ENCODE measurements around the gene PKN2.

The PKN2 gene

DNA sequence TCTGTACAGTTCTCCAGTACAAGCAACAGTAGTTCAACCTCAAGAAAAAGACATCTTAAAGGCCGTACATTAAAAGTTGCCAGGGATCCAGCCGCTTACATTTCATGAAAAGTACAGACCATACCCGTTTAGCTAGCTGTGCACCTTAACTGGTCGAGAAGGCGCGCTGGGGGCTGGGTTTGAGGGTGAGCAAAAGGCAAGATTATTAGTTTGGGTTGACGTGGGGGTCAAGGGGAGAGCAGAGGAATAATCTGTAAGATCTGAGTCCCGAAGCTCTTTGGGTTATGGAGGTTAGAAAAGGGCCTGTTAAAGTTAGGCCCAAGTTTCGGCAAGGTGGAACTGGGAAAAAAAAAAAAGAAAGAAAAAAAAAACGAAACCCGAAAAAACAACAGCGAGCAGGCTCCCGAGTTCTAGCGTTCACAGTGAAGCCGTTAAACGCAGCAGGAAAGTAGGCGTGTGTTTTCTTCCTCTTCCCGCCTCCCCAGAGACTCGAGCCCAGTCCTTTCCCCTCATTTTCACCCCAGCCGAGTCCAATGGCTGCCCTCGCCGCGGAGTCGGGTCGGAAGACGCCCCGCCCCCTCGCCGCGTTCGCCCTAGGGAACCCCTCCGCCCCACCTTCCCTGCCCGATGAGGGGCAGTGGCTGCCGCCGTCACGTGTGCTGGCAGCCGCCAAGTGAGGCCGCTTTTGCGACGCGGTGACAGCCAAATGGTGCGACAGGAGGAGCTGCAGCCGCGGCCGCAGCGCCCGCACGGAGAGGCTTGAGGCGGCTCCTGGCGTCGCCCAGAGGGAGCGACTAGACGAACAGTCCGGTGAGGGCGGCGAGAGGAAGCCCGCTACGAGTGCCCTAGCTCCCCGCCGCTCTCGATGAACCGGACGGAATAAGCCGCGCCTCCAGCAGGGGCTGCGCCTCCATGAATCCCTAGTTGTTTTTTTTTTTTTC, at the start of gene PKN2:
Gene PKN2 (plus strand): TSS at position 733 of the 941 bp plus-strand sequence. CDS start 308 bp downstream, outside the sequence.
- in situ Hi-C loops (cut with MboI; ENCODE audit: low sequenced_read_pairs) = no loop called here

DNA sequence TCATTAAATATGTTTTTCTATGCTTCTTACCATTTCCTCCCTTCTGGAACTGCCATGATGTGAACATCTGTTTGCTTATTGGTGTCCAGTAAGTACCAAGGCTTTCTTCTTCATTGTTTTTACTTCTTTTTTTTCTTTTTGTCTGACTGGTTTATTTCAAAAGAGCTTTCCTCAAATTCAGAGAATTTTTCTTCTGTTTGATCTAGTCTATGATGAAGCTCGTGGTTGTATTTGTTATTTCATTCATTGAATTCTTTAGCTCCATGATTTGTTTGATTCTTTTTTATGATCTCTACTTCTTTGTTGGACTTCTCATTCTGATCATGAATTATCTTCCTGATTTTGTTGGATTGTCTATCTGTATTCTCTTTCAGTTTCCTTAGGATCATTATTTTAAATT, 49.5 kb upstream of the PKN2 start:
- in situ Hi-C loops (cut with MboI; ENCODE audit: low sequenced_read_pairs) = no loop called here

DNA sequence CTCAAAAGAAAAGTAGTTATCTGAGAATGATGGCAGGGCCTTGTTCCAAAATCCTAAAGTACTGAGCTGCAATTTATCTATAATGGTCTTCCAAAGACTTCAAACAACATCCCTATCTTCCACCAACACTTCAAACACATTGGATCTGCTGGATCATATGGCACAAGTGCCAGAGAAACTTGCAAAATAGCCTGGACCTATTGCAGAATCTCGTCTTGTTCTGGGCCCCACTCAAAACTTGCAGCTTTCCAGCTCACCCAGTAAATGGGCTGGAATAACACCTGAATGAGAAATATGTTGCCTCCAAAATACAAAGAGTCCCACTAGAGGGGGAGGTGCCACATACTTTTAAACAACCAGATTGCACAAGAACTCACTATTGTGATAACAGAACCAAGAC, 44.0 kb upstream of the PKN2 start:
- in situ Hi-C loops (cut with MboI; ENCODE audit: low sequenced_read_pairs) = no loop called here

DNA sequence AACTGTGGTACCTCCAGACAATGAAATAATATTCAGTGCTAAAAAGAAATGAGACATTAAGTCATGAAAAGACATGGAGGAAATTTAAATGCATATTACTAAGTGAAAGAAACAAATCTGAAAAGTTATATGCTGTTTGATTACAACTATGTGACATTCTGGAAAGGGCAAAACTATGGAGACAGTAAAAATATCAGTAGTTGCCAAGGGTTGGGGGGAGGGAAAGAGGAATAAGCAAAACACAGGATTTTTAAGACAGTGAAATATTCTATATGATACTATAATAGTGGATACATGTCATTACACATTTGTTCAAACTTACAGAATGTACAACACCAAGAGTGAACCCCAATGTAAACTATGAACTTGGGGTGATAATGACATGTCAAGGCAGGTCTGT, 38.2 kb upstream of the PKN2 start:
- in situ Hi-C loops (cut with MboI; ENCODE audit: low sequenced_read_pairs) = no loop called here

DNA sequence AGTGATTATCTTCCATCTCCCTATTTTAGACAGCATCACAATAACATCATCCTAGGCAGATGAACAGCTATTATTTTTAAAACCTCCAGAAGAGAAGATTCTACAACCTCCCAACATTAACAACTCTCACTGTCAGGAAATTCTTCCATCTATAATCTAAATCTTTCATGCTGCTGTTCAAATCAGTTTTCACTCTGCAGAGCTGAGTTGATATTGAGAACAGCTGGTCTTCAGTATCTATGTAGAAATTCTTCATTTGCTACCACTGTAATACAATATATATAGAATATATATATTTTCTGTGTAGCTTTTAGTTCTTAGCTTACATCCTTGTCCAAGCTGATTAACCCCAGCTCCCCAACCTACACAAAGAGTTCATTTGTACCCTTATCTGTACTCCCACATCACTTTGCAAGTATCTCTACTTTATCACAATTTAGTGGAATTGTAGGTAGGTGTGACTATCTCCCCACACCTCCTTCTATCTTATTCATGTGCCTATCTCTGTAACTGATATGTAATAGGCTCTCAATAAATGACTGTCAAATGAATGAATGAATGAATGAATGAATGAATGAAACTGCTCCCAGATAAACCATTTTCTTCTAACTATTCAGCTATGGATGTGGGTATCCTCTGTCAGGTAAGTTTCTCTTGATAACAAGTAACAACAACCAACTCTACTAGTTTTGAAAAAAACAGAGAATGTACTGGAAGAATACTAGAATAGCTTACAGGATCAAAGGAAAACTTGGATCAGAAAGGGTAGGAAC, 37.4 kb upstream of the PKN2 start:
- in situ Hi-C loops (cut with MboI; ENCODE audit: low sequenced_read_pairs) = no loop called here

DNA sequence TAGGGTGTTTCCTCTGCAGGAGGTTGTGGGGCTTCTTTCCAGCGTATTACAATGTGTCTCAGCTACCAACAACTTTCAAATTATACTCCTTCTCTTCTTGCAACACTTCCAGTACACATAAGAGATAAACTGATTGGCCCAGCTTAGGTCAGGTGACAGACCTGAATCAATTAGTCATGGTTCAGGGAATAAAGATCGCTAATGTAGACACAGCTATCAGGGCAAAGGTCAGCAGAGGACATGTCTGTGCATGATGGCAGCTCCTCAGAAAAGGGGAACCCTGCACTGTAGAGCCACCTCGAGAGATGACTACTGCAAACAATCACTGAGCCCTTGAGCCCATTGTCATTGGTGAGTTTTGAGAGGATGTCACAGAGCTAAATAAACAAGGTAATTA, 36.8 kb upstream of the PKN2 start:
- in situ Hi-C loops (cut with MboI; ENCODE audit: low sequenced_read_pairs) = no loop called here

DNA sequence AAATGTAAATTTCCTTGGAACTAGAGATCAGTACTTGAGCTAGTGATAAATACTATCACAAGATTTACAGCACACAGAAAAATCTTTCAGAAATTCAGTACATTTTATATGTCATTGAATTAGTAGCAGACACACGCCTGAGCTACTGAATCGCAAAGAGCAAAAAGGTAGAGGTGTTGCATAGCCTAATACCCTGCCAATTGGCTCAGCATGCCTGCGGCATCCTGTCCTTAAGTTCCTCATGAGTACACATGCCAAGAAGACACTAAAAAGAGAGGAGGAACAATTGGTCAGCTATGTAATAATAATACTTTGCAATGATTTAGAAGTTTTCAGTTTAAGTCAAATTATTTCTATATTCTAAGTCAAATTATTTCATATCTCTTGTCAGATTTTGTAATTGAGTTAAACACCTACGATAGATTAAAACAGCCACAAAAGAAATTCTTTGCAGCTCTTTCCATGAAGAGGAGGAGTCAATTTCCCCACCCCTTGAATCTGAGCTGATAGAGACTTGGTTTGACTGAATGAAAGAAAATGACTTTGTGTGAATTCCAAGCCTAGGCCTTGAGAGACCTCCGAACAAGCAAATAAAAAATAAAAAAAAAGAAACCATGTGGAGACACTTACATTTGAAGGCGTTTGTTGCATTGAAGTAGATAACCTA, 36.2 kb upstream of the PKN2 start:
- in situ Hi-C loops (cut with MboI; ENCODE audit: low sequenced_read_pairs) = no loop called here

DNA sequence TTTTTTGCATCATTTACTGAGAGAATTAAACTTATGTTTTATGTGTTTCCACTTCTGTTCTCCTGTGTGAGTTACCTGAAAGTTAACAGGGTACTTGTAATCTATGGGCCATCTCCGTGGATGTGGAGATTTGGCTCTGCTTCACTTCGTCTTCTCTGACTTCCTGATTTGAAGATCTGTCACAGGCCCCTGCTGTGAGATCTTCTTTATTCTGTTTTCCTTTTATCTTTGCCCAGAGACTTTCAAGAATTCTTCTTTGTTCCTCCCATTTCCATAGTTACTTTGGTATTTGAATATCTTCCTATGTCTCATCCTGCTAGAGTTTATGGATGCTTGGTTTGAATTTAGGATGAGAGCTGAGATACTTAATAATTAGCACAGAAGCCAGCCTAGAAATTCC, 35.4 kb upstream of the PKN2 start:
- in situ Hi-C loops (cut with MboI; ENCODE audit: low sequenced_read_pairs) = no loop called here

DNA sequence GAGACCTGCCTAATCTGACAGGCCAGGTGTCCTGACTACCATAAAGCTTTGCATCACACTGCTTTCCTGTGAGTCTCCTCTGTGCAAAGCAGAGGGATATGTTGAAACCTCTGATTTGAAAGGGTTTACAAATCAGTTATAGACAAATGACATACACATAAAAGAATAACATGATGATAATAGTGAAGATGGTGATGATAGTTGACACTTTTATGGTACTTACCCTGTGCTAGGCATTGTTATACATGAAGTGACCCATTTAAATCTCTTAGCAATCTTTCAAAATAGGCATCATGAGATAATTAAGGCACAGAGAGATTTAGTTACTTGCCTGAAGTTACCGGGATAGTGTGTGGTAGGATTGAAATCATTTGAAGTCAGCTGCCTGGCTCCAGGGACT, 34.1 kb upstream of the PKN2 start:
- in situ Hi-C loops (cut with MboI; ENCODE audit: low sequenced_read_pairs) = no loop called here

DNA sequence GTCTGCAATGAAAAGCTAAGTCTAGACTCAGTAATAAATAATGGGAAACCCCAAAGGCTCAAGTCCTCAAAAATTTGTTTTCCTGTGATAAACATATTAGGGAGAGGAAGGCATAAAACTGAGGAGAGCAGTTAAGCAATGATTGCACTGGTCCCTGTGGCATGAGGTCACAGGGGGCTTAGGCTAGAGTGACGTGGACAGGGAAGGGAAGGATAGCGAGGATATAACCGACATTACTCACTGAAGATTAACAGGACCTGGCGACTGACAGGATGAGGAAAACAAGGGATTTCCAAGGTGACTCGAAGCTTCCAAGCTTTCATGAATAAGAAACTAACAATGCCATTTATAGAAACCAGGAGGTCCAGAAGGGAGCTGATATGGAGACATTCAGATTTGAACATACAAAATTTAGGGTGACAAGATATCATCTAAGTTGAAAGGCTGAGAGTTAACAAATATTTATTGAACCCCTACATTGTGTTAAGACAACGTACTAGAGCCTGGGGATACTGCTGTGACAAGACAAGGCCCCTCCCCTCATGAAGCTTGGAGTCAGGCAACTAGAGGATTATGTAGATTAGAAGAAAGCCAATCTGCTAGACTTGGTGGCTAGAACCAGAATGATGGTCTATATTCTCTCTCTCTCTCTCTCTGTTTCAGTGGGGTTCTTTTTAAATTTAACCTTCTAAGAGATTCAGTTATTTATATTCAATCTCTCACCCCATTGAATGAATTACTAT, 33.2 kb upstream of the PKN2 start:
- in situ Hi-C loops (cut with MboI; ENCODE audit: low sequenced_read_pairs) = no loop called here

DNA sequence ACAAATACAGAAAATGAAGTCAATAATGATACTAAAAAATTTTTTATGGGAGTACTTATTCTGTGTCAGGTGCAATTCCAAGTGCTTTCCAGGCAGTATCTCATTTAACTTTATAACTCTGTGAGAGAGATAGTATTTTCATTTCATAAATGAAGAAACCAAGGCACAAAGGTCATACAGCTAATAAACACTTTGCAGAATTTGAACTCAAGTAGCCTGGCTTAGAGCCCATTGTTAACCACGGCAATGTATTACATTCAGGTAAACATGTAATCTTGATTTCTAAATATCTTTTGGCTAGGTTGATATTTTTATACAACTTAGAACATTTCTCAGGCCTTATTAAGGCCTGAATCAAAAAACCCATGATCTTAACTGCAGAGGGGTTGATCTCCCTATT, 28.9 kb upstream of the PKN2 start:
- in situ Hi-C loops (cut with MboI; ENCODE audit: low sequenced_read_pairs) = no loop called here

DNA sequence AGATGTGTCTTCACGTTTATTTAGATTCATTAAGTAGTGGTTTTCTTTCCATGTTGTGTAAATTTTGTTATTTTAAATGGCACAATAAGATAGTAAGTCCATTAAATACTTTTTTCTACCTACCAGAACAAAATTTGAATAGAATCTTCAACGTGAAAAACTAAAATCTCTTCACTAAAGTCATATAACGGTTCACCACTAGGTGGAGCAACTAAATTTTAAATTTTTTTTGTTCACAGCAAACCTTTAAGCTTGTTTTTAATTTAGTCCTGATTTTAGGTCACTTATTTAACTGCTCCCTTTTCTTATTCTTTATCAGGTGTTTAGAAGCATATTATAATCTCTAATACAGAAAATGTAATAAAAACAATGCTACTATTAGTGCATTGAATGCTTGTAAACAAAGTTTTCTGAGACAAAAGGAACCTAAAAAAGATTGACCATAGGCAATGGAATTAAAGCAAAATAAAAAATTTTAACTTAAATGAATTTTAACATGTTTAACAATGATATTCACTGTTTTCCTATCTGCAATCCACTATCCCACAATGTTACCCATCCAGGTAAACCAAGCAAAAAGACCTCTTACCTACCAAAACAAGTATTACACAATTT, 28.3 kb upstream of the PKN2 start:
- in situ Hi-C loops (cut with MboI; ENCODE audit: low sequenced_read_pairs) = no loop called here

DNA sequence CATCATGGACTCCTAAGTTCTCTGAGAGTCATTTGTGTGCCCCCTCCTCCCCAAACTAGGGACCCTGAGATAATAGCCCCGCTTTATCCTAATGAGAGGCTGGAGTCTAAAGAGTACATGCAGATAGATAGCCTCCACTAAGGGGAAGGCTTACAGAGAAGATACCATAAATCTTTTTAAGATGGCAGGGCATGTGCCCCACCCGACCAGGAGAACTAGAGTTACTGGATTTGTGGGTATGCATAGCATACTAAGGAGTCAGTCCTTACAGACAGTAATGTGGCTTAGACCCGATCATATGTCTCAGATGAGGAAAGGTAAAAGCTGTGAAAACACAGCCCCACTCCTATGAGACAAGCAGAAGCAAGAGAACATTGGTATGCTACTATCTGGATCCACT, 25.7 kb upstream of the PKN2 start:
- in situ Hi-C loops (cut with MboI; ENCODE audit: low sequenced_read_pairs) = no loop called here

DNA sequence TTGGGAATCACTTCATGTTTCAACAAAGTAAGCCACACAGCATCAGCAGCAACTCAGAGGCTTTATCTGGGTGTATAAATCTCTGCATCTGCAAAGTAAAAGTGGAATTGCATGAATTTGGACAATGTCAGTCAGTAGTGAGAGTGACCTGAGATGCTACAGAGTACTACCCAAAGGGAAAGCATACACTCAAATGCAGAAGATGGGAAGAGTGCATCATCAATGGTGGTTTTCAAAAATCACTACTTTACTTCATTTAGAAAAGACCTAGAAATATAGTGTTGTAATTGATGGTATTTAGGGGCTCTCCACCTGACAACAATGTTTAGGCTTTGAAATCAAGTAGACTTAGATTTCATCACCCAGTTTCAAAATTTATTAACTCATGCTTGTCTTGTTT, 24.5 kb upstream of the PKN2 start:
- in situ Hi-C loops (cut with MboI; ENCODE audit: low sequenced_read_pairs) = no loop called here

DNA sequence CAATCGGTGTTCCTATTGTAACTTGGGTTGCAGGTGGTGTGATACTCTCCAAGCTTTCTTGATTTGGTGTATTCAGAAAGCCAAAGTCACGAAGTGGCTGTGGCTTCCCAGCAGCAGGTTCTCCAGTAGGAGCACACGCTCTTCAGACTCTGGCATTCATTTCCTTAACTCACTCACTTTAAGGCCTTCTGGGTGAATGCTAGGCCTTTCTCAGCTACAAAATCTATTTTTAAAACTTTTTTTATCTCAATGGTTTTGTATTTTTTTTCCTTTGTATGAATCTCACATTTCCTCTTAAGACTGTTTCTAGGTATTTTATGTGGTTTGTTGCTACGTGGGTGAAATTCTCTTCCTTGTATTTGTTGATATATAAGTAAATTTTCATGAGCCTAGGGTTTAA, 22.9 kb upstream of the PKN2 start:
- in situ Hi-C loops (cut with MboI; ENCODE audit: low sequenced_read_pairs) = no loop called here

DNA sequence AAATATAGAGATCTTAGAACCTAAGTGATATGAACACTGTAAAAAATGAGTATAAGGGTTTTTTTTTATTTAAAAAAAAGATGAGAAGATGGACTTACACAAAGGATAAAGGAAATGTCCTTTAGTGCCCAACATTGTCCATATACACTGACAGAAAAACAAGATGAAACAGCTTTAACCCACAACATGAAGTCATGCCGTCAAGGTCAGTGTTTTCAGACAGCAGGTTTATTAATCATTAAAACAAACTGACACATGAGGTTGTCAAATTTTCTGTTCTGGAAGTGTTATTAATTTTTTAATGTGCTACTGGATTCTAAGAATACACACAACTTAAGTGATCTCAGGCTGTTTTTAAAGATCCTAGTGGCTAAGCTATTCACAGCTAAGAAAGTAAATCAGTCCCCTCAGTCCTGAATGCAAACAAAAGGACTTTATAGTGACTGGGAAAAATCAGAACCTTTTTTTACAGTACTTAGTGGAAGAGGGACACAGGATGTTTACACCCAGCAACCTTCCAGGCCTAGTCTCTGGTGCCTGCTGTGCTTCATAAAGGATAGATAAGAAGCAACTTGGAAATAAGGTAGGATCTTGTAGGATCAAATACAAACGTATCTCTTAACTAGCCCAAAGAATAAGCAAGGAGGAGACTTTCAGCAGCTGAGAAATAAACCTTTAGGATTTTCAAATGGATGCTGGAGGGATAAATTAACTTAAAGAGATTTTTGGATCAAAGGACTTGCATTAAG, 21.9 kb upstream of the PKN2 start:
- in situ Hi-C loops (cut with MboI; ENCODE audit: low sequenced_read_pairs) = no loop called here

DNA sequence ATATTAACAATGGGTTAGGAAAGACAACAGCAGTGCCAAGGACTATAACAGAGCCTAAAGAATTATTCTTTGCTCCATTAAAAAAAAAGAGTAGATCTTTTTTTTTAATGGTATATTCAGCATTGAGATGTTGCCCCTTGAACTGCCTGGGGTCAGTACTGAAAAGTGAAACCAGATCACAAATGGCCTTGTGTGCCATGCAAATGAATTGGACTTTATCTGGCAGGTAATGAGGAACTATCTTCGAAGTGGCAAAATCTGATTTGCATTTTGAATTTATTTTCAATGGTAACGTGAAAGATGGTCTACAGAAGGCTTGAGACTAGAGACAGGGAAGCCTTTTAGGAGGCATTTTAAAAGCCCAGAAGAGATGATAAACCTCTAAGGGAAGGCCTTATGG, 21.4 kb upstream of the PKN2 start:
- in situ Hi-C loops (cut with MboI; ENCODE audit: low sequenced_read_pairs) = no loop called here

DNA sequence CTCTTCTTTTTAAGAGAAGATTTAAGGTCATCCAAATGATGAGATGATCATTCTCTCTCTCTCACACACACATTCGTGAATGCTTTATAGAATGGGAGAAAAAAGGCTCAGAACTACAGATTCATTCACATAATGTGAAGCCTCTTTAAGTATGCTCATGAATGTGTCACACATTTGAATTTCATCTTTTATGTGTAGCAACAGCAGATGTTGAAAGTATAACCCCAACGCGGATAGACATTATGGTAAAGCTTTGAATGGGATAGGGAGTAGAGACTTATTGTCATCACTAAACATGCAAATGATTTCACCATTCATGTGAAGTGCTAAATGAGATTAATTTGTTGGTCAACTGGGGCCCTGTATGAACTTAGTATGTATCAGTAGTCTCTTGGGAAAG, 15.7 kb upstream of the PKN2 start:
- in situ Hi-C loops (cut with MboI; ENCODE audit: low sequenced_read_pairs) = no loop called here

DNA sequence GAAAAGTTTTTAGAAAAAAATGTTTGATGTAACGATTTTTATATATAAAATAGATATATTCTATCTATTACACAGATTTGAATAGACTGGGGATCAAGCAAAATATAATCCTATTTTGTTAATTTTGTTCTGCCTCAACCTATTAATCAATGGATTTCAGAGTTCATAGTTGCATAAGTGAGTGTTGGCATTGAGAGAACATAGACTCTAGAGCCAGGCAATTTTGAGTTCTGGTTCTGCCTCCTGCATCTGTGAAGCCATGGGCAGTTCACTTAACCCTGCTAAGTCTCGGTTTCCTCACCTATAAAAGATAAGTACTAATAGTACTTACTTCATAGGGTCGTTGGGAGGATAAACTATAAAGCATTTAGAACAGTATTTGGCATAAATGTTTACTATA, 13.6 kb upstream of the PKN2 start:
- in situ Hi-C loops (cut with MboI; ENCODE audit: low sequenced_read_pairs) = no loop called here

DNA sequence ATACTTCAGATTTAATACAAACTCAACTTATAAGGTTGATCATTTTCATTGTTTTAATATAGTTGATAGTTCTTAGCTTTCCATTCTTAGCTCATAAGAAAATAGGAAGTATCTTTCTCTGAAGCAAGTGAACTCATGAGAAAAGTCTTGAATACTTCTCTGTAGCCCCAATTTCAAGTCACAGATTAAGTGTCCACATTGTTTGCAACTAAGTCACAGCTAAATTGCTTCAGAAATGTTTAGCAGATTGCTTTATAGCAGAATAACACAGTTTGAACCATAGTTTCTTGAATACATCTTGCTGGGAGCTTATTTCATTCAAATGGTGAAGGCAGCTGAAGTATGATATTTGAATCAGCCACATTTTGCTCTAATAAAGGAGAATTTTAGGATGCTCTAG, 10.6 kb upstream of the PKN2 start:
- in situ Hi-C loops (cut with MboI; ENCODE audit: low sequenced_read_pairs) = no loop called here
